Tibial nerve (tissue), 4 donors: ENCODE results near the gene MED22.

Source experiments
- EP300 ChIP-seq, 2 donors: sonication (generic); formaldehyde crosslinking; IDR thresholded peaks; one replicate each; pipeline ENCODE4 v1.6.1; 2017; ENCODE audit warnings: antibody characterized with exemption in 2 of 2, mild to moderate bottlenecking in 1 of 2
- POLR2A ChIP-seq, 2 donors: fragments of 450-650 bp; IDR thresholded peaks; one replicate each; pipeline ENCODE4 v1.6.1; 2017; ENCODE audit warnings: antibody characterized with exemption in 2 of 2, mild to moderate bottlenecking in 2 of 2, moderate library complexity in 2 of 2
- TF ChIP-seq, protein P1 (sequence below), 5 experiments: fragments of 200-600 bp in 3 of 5; fragments of 450-650 bp in 2 of 5; sonication (generic) in 3 of 5; IDR thresholded peaks; one replicate each; pipeline ENCODE4 v1.5.1; 2016 to 2019; ENCODE audit warnings: antibody characterized with exemption in 5 of 5, mild to moderate bottlenecking in 3 of 5, moderate library complexity in 2 of 5

DNA sequence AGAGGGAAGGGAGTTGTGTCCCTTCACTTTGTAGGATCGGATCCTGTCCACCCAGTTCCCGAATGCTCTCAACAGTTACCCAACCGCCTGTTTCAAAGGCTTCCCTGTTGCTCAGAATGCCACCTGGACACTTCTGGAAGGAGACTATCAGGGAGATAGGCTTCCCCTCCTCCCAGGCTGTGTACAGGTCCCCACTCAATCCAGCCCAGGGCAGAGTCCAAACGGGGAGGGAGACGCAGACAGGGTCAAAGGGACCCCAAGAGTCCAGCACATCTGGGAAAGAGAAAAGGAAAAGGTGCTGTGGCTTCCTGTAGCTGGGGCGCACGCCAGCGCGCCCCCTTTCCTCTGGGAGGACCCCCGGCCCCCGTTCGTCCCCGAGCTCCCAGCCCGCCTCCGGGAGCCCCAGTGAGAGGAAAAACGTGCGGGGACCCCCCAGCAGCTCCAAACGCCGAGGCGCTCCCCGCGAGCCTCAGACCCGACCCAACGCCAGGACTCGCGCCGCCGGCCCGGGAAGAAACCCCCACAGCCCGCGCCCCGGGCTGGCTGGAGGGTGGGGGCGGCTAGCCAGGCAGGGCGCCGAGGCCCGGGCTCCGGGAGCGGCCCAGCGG is 27.3 kb upstream of the MED22 start:
- no peak for TF ChIP-seq POLR2A (IDR thresholded peaks at IDR 0.05)
- no peak for TF ChIP-seq EP300 (IDR thresholded peaks at IDR 0.05)
- TF ChIP-seq, protein P1, sequence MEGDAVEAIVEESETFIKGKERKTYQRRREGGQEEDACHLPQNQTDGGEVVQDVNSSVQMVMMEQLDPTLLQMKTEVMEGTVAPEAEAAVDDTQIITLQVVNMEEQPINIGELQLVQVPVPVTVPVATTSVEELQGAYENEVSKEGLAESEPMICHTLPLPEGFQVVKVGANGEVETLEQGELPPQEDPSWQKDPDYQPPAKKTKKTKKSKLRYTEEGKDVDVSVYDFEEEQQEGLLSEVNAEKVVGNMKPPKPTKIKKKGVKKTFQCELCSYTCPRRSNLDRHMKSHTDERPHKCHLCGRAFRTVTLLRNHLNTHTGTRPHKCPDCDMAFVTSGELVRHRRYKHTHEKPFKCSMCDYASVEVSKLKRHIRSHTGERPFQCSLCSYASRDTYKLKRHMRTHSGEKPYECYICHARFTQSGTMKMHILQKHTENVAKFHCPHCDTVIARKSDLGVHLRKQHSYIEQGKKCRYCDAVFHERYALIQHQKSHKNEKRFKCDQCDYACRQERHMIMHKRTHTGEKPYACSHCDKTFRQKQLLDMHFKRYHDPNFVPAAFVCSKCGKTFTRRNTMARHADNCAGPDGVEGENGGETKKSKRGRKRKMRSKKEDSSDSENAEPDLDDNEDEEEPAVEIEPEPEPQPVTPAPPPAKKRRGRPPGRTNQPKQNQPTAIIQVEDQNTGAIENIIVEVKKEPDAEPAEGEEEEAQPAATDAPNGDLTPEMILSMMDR (IDR thresholded peaks at IDR 0.05) = no peak
